A172 (cell line): ENCODE results near the gene EHF. TPM values are rescaled to one million over a fixed set of nuclear protein-coding genes. Genes with fewer than 3 reads are reported as not detected.
A peak's percentile ranks its signal among the peaks of the same experiment; 100 is the strongest.
"Not testable (repeated sequence)": the region's sequence is repeated elsewhere in the genome, so short reads cannot be mapped to it uniquely, and the experiment has no call there.

Source experiments
- DNase-seq: peaks from one replicate; pipeline ENCODE4 v3.0.0-alpha.2; 2015; ENCODE audit warnings: low spot score
- total RNA-seq: library from RNA; depleted of rRNA; stranded (reverse); fragments of >200 nt; shearing (Covaris generic); gene quantifications from 2 replicates; pipeline ENCODE4 v1.2.3, GENCODE V29; 2014; rRNA removed

EHF gene
- 0.14 TPM in 1 of 2 replicates, not detected in the other for total RNA-seq

DNA sequence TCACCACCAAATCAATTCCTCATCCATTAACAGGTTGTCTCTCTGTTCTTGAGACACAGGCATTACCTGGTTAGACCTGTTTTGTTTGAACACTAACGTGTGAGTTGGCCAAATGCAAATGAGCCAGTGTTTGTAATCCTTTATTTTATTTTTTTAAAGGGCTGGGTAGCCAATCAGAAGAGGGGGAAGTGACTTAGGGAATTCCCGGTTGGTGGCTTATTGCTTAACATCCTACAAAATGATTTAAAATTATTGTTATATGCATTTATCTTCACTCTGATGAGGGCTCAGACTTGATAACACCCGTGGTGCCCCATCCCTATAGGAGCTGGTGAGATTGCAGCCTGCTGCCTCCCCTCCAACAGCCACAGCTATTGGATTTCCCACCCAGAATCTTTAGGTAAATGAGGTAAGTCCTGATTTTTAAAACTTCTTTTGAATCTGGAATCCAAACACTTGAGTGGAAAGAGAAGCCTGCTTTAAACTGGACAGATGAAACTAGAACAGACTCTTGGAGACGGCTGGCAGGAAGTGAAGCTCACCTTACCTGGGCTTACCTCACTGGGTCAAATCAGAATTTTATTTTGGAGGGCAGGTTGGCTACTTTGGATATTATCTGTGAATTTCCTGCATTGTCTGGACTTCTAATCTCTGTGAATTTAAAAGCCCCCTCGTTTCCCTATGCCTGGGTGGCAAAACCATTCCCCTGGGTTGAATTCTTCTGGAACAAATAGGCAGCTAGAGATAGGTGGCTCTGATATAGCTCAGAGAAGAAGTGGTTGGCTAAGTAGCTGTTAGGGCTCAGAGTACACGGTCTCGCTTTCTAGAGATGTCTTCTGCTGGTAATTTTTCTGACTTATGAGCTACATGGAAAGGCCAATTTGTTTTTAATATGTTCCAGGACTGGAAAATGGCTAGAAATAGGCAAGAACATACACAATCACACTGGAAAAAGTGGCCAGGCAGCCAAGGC is at the start of gene EHF:
TSS of gene EHF (plus strand) at position 274 of the 973 bp plus-strand sequence. CDS start 21,538 bp downstream, outside the sequence.
- no peak for DNase-seq

DNA sequence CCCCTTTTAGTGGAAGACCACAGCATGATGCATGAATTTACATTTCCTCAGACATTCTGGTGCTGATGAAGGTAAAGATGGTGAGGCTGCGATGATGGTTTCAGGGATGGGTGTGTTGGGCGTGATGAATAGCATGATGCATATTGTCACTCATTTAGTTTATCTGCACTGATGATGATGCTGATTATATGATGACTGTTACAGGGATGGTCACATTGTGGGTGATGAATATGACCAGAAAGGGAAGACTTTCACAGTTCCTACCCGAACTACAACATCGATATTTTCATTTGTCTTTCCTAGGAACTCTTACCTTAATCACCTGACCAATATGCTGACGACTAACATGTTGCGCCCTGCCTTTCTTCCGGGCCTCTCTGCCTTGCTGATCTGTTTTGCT is 47.4 kb upstream of the EHF start:
- no peak for DNase-seq

DNA sequence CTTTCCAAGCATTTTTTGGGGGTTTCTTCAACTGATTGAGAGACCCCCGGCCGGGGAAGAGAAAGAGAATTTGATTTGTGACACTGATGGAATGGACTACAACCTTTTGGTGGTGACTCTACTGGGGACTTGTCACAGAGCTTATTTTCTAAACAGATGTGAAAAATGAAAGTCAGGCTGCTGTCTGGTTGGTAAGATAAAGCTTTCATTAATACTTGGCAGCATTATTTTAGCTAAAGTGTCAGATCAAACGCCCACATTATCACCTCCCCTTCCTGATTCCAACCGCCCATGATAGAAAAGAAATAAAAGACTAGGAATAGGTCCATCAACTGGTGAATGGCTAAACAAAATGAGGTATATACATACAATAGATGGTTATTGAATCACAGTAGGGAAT is 45.6 kb upstream of the EHF start:
- DNase-seq = no peak

DNA sequence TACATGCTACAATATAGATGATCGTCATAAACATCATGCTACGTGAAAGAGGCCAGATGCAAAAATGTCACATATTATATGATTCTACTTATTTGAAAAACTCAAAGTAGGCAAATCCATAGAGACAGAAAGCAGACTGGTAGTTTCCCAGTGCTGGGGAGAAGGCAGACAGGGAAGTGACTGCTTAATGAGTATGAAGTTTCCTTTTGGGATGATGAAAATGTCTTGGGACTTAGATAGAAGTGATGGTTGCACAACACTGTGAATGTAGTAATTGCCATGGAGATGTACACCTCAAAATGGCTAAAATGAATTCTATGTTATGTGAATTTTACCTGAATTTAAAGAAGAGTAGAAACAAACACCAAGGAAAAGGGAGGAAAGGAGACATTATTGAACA is 45.2 kb upstream of the EHF start:
- DNase-seq = no peak

DNA sequence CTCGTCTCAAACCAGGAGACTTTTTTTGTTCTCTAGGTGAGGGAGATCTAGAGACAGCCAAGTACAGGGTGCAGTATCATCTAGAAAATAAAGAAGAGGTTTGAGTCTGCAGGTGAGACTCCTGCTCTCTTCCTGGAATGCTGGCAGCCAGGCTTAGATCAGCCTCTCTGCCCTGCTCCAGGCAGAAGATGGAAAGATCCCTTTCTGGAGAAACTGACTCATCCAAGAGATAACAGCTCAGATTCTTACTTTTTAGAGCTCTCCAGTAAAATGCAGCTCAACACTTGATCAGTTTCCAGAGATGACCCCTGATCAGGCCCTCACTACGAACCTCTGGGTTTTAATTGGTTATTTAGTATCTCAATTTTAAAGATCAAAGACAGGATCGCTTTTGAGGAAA is 44.6 kb upstream of the EHF start:
- DNase-seq = no peak

DNA sequence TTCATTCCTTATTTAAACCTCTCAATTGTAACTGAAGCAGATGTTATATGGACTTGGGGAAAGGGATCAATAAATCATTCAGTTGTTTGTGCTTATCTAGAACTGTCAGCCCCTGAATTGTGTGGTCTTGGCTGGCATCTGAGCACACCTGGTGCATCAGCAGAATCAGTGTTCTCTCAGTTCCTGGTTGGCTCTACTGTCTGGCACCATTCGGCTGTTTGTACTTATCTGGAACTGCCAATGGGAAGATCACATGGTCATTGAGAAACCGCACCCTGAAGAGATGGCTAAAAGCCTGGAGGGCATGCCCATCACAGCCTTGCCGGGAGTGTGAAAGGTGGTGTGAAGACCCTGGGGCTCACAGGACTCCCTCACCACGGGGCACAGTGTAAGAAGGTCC is 37.1 kb upstream of the EHF start:
- DNase-seq = no peak

DNA sequence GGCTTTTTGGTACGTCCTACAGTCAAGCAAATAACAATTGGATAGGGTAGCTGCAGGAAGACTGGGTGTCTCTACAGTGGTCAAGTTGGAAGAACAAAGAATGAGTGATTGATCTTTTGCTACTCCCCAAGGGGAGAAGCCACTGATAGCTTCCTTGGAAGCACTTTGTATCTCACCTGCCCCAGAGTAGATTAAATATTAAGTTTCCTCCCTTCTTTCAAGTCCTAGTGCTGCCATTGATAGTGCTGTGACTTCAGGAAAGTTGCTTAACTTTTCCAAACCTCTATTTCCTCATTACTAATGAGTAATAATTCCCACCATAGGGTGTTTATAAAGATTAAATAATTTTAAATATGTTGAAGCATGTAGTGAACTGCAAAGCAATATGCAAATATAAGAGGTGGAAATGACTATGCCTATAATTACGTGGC is 35.6 kb upstream of the EHF start:
- DNase-seq = no peak

DNA sequence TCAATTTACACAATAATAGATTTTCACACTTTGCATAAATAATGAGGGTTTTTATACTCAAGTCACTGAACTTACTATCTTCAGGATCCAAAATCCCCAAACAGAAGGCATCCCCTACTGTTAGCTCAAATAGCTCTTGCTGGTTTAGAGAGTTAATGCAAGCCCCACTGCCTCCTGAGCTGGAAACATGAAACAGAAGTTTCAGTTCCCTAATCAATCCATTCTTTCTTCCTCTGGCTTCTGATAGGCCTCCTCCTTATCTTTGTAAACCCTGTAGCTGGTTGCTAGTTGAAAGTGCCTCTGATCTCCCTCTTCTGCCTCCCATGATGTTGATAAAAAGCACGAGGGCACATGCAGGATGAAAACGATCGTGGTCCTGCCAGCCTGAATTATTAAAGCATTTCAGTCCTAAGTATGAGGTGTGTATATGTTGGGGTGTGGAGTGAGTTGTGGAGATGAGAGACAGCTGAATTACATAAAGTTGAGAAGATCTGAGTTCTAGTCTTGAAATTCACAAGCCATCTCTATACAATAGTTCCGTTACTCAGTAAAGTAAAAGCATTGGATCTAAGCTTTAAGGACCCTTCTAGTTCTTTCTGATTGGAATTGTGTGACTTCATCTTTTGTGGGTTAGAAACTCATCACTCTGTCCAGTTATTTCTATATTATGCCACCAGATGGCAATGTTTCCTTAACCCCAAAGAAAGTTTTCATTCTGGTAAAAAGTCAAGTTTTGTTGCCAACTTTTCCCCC is 35.0 kb upstream of the EHF start:
- peak; percentile 64 for DNase-seq

DNA sequence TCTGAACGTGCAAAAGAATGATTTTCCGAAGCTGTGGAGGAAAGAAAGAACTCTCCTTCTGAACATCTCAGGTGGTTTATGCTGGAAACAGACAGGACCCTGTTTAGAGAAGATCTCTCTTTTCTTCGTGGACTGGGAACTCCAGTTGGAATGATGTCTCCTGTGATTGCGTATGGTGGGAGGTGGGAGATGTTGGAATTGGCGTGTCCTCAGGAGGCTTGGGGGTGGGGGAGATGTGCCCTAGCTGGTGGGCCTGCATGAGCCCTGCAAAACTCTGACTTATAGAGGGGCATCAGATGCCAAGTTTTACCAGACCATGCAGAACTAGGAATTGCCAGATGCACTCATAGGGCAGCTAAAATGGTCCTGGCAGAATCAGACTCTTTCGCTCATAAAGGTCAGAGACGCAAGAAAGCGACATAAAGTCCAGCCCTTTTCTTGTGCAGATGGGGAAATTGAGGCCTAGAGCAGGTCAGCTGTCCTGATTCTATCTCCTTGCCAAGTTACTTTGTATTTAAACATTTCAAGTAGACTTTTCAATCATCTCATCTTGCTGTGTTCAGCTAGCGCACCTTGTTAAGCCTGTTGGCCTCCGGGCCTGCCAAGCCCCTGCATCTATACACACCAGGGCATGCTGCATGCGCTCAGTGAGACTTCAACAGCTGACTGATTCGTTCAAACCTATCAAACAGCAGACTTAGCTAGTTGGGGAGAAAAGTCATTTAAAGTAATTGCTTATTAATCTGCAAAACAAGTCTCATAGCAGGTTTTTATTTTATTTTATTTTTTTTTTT is 34.2 kb upstream of the EHF start:
- DNase-seq = no peak

DNA sequence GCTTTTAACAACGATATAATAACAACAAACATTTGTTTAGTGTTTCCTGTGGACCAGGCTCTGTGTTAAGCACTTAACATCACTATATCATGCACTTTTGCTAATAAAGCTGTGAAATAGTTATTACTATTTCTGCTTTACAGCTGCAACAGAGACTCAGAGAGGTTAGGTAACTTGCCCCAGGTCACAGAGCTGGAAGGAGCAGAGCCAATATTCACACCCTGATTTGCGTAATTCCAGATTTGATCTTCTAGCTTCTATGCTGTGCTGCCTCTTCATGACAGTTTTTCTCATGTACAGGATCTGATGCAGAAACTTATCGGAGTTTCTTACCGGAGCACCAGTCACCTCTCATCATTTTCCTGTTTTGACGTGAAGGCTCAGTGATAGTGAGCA is 33.6 kb upstream of the EHF start:
- DNase-seq = no peak

DNA sequence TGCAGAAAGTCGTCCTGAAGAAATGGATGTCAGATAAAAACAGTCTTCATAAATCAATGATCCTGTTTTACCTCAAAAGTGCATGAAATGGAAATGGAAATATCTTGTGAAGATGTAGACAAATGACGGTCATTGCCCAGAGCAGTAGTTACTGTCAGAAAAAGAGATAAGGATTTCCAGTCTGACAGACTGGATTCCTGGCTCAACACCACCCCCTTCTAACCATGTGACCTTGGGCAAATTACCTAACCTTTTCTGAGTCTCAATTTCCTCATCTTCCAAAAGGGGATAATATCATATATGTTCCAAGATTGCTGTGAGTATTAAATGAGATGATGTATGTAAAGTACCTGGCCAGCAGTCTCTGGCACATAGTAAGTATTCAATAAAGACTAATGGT is 32.9 kb upstream of the EHF start:
- DNase-seq = no peak

DNA sequence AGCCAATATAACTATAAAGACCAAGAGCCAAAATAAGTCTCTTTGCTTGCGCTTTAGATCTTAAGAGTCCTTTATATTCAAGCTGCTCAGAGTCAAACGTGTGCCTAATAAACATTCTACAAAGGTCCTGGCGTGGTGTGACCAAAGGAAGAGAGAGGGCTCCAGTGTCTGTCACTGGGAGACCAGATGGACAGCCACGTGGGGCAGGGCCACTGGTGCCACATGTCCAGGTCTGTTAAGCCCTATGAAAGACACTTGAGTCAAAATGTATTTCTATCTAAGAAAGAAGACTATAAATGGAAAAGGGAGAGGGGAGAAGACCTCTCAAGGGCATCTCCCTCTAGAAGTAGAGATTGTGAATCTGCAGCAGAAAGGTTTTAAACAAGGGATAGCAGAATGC is 32.2 kb upstream of the EHF start:
- no peak for DNase-seq

DNA sequence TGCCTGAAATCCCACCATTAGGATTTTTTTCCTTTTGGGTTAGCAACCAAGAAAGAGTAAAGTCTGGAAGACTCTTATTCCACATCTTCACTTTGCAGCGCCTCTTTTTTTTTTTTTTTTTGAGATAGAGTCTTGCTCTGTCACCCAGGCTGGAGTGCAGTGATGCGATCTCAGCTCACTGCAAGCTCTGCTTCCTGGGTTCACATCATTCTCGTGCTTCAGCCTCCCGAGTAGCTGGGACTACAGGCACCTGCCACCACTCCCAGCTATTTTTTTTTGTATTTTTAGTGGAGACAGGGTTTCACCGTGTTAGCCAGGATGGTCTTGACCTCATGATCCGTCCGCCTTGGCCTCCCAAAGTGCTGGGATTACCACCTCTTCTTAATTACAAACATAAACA is 31.7 kb upstream of the EHF start:
- DNase-seq = not testable (repeated sequence)

DNA sequence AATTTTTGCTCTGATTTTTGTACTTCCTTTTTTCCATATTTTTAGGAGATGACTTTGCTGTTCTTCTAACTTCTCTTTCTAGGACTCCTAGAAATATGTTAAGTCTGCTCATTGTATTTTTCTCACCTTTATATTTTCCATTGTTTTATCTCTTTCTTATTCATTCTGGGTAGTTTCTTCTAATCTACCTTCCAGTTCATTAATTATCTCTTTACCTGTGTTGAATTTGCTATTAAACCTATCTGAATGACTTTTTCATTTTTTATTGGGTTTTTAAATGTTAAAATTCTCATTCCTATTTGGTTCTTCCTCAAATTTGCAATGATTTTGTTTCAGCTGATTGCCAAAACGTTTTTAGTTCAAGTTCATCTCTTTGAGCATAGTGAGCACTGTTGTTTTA is 27.8 kb upstream of the EHF start:
- no peak for DNase-seq

DNA sequence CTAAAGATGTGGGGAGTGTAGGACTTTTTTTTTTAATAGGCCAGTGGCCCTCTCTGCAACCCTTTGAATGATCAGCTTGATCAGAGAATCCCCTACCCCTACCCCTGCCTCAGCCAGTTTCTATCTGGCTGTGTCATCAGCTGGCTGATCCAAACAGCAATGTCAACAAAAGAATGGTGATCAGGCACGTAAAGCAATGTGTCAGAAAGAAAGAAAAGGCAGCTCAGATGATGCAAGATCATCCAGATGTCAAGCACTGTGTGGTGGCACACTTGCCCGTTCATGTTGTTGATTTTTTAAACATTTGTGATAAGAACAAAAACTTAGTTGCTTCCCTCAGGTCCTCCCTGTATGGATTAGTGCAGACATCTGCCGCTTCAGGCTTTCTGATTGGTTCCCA is 26.3 kb upstream of the EHF start:
- DNase-seq = no peak

DNA sequence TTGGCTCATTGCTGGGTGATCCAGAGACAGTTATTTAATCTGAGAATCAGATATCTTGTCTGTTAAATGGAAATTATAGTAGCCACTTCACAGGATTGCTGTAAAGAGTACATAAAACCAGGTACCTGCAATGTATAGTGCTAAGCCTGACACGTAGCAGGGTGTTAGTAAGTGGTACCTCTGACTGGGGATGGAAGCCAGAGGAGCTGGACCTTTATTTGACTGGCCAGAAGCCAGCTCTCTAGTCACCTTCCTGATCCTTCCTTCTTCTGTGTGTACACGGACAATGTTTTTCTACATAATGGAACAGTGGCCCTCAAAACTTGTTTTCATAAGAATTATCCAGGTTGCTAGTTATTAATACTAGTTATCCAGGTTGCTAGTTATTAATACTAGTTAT is 25.5 kb upstream of the EHF start:
- no peak for DNase-seq

DNA sequence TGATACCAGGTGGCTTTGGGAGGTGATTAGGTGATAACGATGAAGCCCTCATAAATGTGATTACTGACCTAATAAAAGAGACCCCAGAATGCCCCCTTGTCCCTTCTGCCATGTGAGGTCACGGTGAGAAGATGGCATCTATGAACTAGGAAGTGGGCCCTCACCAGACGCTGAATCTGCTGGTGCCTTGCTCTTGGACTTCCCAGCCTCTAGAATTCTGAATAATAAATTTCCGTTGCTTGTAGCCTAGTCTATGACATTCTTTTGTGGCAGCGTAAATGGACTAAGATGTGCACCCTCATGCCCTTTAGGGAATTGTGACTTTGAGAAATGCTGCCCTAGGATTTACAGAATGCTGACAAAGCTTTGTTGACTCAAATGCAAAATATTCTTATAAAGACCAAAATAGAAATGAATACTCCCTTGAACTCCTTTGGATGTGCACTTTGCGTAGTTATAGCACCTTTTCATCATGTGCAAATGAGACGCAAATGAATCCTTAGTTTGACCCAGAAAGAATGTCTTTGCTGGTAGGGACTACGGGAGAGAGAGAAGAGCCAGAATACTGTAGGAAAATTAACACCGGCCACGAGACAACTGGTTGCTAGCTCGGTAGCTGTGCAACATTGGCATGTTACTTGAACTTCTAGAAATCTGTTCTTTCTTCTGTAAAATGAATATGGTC is 24.8 kb upstream of the EHF start:
- no peak for DNase-seq

DNA sequence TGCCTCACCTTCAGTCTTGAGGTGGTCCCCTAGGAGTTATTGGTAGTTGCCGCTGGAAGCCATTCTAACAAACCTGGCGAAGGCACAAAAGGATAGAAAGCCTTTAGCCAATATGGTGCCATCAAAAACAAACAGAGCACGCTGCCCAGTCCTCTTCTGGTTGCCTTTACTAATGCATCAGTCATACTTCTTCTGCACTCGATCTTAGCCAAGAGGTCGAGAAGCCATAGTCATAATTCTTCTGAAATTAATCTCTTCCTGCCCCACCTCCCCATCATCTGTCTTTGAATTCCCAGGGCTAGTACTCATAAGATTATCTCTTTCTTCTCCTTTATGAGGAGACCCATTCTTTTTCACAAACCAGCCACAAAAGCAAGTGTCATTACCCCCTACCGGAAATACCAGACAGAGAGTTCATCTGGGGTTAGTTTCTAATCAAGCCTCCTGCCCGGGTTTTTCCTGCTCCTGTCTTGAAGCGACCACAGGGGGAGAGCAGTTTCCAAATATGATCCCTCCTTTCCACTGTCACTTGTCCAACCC is 21.4 kb upstream of the EHF start:
- DNase-seq = peak; percentile 99

DNA sequence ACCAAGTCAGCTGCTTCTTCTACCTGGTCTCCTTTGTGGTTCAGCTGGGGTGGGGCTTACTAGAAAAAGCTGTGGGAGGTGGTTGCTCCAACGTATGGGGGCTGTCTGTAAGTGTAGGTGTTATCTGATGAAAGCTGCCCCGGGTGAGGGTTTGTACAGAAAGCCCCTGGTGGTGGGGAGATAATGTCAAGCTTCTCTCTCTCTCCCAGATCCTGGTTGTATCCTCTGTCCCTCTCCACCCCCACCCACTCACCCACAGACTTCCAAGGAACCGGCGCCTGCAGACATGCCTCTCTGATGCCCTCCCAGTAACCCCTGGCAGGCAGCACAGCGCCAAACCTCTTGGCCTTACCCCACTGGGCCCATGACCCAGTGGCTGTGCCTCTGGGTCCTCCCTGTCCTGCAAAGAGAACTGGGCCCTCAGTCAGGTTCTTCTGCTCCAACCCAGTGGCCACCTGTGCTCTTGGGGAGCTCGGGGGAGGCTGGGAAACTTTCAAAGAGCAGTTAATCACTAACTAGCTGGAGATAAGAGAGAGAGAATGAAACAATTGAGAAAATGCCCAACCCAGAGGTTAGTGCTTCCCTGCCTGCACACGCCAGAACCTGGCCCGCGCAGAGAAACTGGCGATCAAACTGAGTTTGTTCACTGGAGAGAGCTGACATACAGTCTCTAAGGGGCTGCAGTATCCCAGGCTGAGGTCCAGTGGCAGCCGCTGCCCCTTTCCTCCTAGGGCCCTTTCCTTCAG is 20.4 kb upstream of the EHF start:
- peak; percentile 85 for DNase-seq

DNA sequence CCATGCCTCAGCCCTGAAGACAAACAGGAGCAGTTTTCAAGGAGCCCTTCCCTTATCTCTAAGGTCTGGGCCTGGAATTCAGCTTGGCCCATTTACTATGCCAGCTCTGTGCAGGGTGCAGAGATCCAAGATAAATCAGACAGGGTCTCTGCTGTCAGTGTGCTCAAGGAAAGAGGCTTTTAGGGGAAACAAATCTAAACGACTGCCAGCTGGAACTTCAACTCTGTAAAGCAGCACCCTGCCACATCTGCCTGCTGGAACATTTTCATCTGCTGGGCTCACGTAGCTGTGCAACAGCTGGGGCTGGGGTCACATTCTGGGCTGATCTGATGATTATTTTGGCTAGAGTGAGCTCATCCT is 19.8 kb upstream of the EHF start:
- DNase-seq = no peak

DNA sequence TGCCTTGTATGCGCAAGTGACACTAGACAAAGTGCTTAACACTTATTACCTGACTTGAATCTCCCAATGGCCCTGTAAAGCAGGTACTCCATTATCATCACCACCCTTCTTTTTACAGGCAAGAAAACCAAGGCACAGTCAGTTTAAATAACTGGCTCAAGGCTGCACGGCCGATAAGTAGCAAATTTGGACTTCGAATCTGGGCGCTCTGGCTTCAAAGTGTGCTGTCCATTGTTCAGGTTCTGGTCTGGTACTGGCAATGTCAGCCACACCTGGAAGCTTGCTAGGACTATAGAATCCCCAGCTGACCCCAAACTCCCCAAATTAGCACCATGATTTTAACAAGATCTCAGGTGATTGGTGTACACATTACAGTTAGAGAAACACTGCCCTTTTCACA is 19.3 kb upstream of the EHF start:
- DNase-seq = no peak
